Stimulated activated CD8-positive, alpha-beta memory T cell treated with anti-CD3 and anti-CD28 coated beads, Interleukin-4, amount 100 ng/mL, for 48 hours (primary cell): ENCODE results near the gene CAD.
"Not testable (repeated sequence)": the region's sequence is repeated elsewhere in the genome, so short reads cannot be mapped to it uniquely, and the experiment has no call there.

Experiments
- DNase-seq: peaks from one replicate; pipeline ENCODE4 v3.0.0-alpha.2; 2020

CAD gene

GRCh38 chr2:27261241-27261925, 44.2 kb downstream of the CAD start:
- no peak for DNase-seq

GRCh38 chr2:27261926-27262298, 44.7 kb downstream of the CAD start:
- no peak for DNase-seq

- DNase-seq, result peak; percentile 83
These were observed 45.5 kb downstream of the CAD start, which contains the start of gene SLC30A3 for GRCh38 chr2:27262379-27263286. TSS of gene SLC30A3 (minus strand) at chr2:27263047. CDS start at chr2:27262906, 141 bp downstream.

- DNase-seq, result no peak
These were observed 46.4 kb downstream of the CAD start for GRCh38 chr2:27263287-27264252.

GRCh38 chr2:27264253-27264752, 47.1 kb downstream of the CAD start:
- peak; percentile 39 for DNase-seq

- peak; percentile 77 for DNase-seq
These were observed 47.8 kb downstream of the CAD start for GRCh38 chr2:27264753-27265535.

GRCh38 chr2:27265536-27265870, 48.3 kb downstream of the CAD start:
- no peak for DNase-seq

- DNase-seq, result not testable (repeated sequence)
These were observed 51.1 kb downstream of the CAD start for GRCh38 chr2:27268296-27268695.

GRCh38 chr2:27270131-27270530, 53.0 kb downstream of the CAD start:
- DNase-seq, result no peak

GRCh38 chr2:27270670-27271069, 53.5 kb downstream of the CAD start:
- no peak for DNase-seq

- DNase-seq, result no peak
These were observed 54.6 kb downstream of the CAD start for GRCh38 chr2:27271631-27272340.

GRCh38 chr2:27272537-27273522, 55.7 kb downstream of the CAD start:
- DNase-seq, result not testable (repeated sequence)

GRCh38 chr2:27275211-27276150, 58.3 kb downstream of the CAD start, which contains the start of gene DNAJC5G:
TSS of gene DNAJC5G (plus strand) at chr2:27275433. CDS start at chr2:27276729, 1,296 bp downstream.
- no peak for DNase-seq

GRCh38 chr2:27278010-27278409, 60.8 kb downstream of the CAD start:
- no peak for DNase-seq

GRCh38 chr2:27280826-27281225, 63.7 kb downstream of the CAD start:
- no peak for DNase-seq

GRCh38 chr2:27281442-27281841, 64.3 kb downstream of the CAD start:
- DNase-seq, result no peak

GRCh38 chr2:27281855-27282559, 64.8 kb downstream of the CAD start, which contains the start of gene TRIM54:
TSS of gene TRIM54 (plus strand) at chr2:27282429. CDS start at chr2:27282732, 303 bp downstream.
- no peak for DNase-seq

- no peak for DNase-seq
These were observed 65.7 kb downstream of the CAD start for GRCh38 chr2:27282892-27283291.
